MCF 10A (cell line): ENCODE measurements around the gene GDPD5. TPM values are rescaled to one million over a fixed set of nuclear protein-coding genes. Genes with fewer than 3 reads are reported as not detected.

Source experiments
- BruUV-seq: library from RNA; stranded (reverse); fragments of 400-500 nt; replicated peaks from 2 replicates; lab custom pipeline; 2021; lab: Mats Ljungman, UMichigan
- CTCF ChIA-PET: fragments of 300-600 bp; sonication (Branson Sonifier 250); formaldehyde crosslinking; extraction: SDS; loops from one replicate; lab custom pipeline; 2021; ENCODE audit warnings: antibody characterized with exemption, inconsistent platforms; lab: Yijun Ruan, JAX
- POLR2A ChIA-PET: fragments of 300-600, 350-650 bp; sonication (Branson Sonifier 250); formaldehyde crosslinking; extraction: SDS; loops from one replicate; lab custom pipeline; 2020; ENCODE audit warnings: antibody characterized with exemption, inconsistent platforms; lab: Yijun Ruan, JAX
- DNase-seq: peaks from one replicate; pipeline ENCODE4 v3.0.0-alpha.2; 2018; ENCODE audit not compliant: unreplicated experiment
- H3K27ac Mint-ChIP-seq: one replicate; pipeline ENCODE4 v1.8.0; 2022; ENCODE audit warnings: mild to moderate bottlenecking, low read depth, mixed read lengths; ENCODE audit not compliant: unreplicated experiment
- H3K27me3 Mint-ChIP-seq: one replicate; pipeline ENCODE4 v1.8.0; 2022; ENCODE audit warnings: mixed read lengths; ENCODE audit not compliant: insufficient read depth, unreplicated experiment
- H3K36me3 Mint-ChIP-seq: one replicate; pipeline ENCODE4 v1.8.0; 2022; ENCODE audit warnings: mild to moderate bottlenecking, moderate library complexity, mixed read lengths; ENCODE audit not compliant: insufficient read depth, unreplicated experiment
- H3K4me1 Mint-ChIP-seq: one replicate; pipeline ENCODE4 v1.8.0; 2022; ENCODE audit warnings: mixed read lengths; ENCODE audit not compliant: insufficient read depth, unreplicated experiment
- H3K4me3 Mint-ChIP-seq: one replicate; pipeline ENCODE4 v1.8.0; 2022; ENCODE audit warnings: mild to moderate bottlenecking, moderate library complexity, mixed read lengths; ENCODE audit not compliant: unreplicated experiment
- H3K9me3 Mint-ChIP-seq: one replicate; pipeline ENCODE4 v1.8.0; 2022; ENCODE audit warnings: mixed read lengths; ENCODE audit not compliant: unreplicated experiment
- CTCF ChIP-seq: fragments of 200-600 bp; IDR thresholded peaks from one replicate; pipeline ENCODE4 v1.8.0; 2022; ENCODE audit warnings: antibody characterized with exemption, mild to moderate bottlenecking; ENCODE audit not compliant: unreplicated experiment
- intact Hi-C: fragments of 100-400 bp; cut with micrococcal nuclease; formaldehyde crosslinking; loops from 2 replicates; pipeline ENCODE4 v1.14.1; 2022
- total RNA-seq: library from RNA; stranded (reverse); gene quantifications from 2 replicates; pipeline ENCODE4 v1.2.3, GENCODE V29; 2022

Gene GDPD5
- total RNA-seq, 1 experiment from 2014 or later = 5.6 TPM

GRCh38 chr11:75478783-75479596, 46.8 kb downstream of the GDPD5 start:
- ChIA-PET CTCF (interaction anchor here (0.6 kb wide), 2 partner anchors 14 to 271 kb away, joined by 3 read pairs; no protein-coding TSS in a partner anchor), POLR2A (no interaction called here)
- no TSS peak for BruUV-seq
- no peak overlapping the region for H3K27ac Mint-ChIP-seq
- DNase-seq = no peak
- no peaks in the 10 kb centered on the region for H3K4me1 Mint-ChIP-seq
- TF ChIP-seq CTCF = no peak
- H3K4me3 Mint-ChIP-seq = no peak overlapping the region
- H3K9me3 Mint-ChIP-seq = no peaks in the 10 kb centered on the region
- H3K27me3 Mint-ChIP-seq = no peaks in the 10 kb centered on the region
- H3K36me3 Mint-ChIP-seq = no peaks in the 10 kb centered on the region
- intact Hi-C loops = no loop called here

GRCh38 chr11:75477614-75477935, 48.2 kb downstream of the GDPD5 start:
- Mint-ChIP-seq H3K4me3 (no peak overlapping the region), H3K36me3 (no peaks in the 10 kb centered on the region), H3K27ac (no peak overlapping the region), H3K4me1 (no peaks in the 10 kb centered on the region), H3K27me3 (no peaks in the 10 kb centered on the region), H3K9me3 (no peaks in the 10 kb centered on the region)
- DNase-seq = no peak
- CTCF ChIA-PET = interaction anchor here (0.7 kb wide), 1 partner anchor 53 kb away, joined by 3 read pairs; no protein-coding TSS in a partner anchor
- no peak for TF ChIP-seq CTCF
- BruUV-seq = no TSS peak
- POLR2A ChIA-PET = no interaction called here
- intact Hi-C loops = no loop called here

- H3K4me3 Mint-ChIP-seq = no peak overlapping the region
- no TSS peak for BruUV-seq
- ChIA-PET POLR2A (no interaction called here), CTCF (interaction anchor here (0.7 to 1.1 kb wide), 4 partner anchors 34 to 55 kb away, joined by 3 to 9 read pairs (median 4); no protein-coding TSS in a partner anchor)
- H3K36me3 Mint-ChIP-seq = no peaks in the 10 kb centered on the region
- H3K27ac Mint-ChIP-seq = no peak overlapping the region
- intact Hi-C loops = no loop called here
- H3K9me3 Mint-ChIP-seq = no peaks in the 10 kb centered on the region
- H3K27me3 Mint-ChIP-seq = no peaks in the 10 kb centered on the region
- H3K4me1 Mint-ChIP-seq = no peaks in the 10 kb centered on the region
- TF ChIP-seq CTCF = no peak
- DNase-seq = no peak
Measured at GRCh38 chr11:75476739-75477613, 48.8 kb downstream of the GDPD5 start.
